ENCODE data around the gene MANEA. TPM values are rescaled to one million over a fixed set of nuclear protein-coding genes. Genes with fewer than 3 reads are reported as not detected.

Gene MANEA
- total RNA-seq, 2 donors from 2014 or later, result 7.6 to 13.3 TPM

- no peaks in the 10 kb centered on the region for H3K9me3 ChIP-seq
- DNase-seq (ENCODE audit: low spot score) (no peak), ATAC-seq (ENCODE audit: insufficient number of reproducible peaks, low FRiP score, low read depth) (no peak)
- no peaks in the 10 kb centered on the region for H3K27me3 ChIP-seq (replicated peaks; ENCODE audit: insufficient read depth)
- TF ChIP-seq CTCF (IDR thresholded peaks at IDR 0.05), result no peak
- peak overlapping the region in 1 of 2 donors; percentile 10 for H3K27ac ChIP-seq
- no peaks in the 10 kb centered on the region for H3K36me3 ChIP-seq
- no peak overlapping the region for H3K4me3 ChIP-seq
- peaks cover 0 to 22% of the 10 kb centered on the region in 2 donors for H3K4me1 ChIP-seq (ENCODE audit: control insufficient read depth in 1 of 2, low read depth in 2 of 2)
Observed at GRCh38 chr6:95544517-95545225, 32.7 kb upstream of the MANEA start.

GRCh38 chr6:95545226-95545625, 32.1 kb upstream of the MANEA start:
- Histone ChIP-seq H3K27me3 (replicated peaks; ENCODE audit: insufficient read depth) (no peaks in the 10 kb centered on the region), H3K36me3 (no peaks in the 10 kb centered on the region), H3K4me3 (no peak overlapping the region), H3K4me1 (ENCODE audit: control insufficient read depth in 1 of 2, low read depth in 2 of 2) (peaks cover 0 to 22% of the 10 kb centered on the region in 2 donors), H3K9me3 (no peaks in the 10 kb centered on the region), H3K27ac (peak overlapping the region in 1 of 2 donors; percentile 10)
- TF ChIP-seq CTCF (IDR thresholded peaks at IDR 0.05), result no peak
- ATAC-seq (ENCODE audit: insufficient number of reproducible peaks, low FRiP score, low read depth) (no peak), DNase-seq (ENCODE audit: low spot score) (no peak)

GRCh38 chr6:95545686-95546085, 31.6 kb upstream of the MANEA start:
- no peak overlapping the region for H3K4me3 ChIP-seq
- TF ChIP-seq CTCF (IDR thresholded peaks at IDR 0.05), result no peak
- H3K4me1 ChIP-seq (ENCODE audit: control insufficient read depth in 1 of 2, low read depth in 2 of 2), result peaks cover 0 to 22% of the 10 kb centered on the region in 2 donors
- H3K9me3 ChIP-seq, result no peaks in the 10 kb centered on the region
- DNase-seq (ENCODE audit: low spot score) (no peak), ATAC-seq (ENCODE audit: insufficient number of reproducible peaks, low FRiP score, low read depth) (no peak)
- H3K36me3 ChIP-seq, result no peaks in the 10 kb centered on the region
- H3K27ac ChIP-seq, result no peak overlapping the region
- no peaks in the 10 kb centered on the region for H3K27me3 ChIP-seq (replicated peaks; ENCODE audit: insufficient read depth)

GRCh38 chr6:95546148-95546547, 31.2 kb upstream of the MANEA start:
- Histone ChIP-seq H3K27ac (no peak overlapping the region), H3K27me3 (replicated peaks; ENCODE audit: insufficient read depth) (no peaks in the 10 kb centered on the region), H3K4me3 (no peak overlapping the region), H3K4me1 (ENCODE audit: control insufficient read depth in 1 of 2, low read depth in 2 of 2) (peaks cover 0 to 22% of the 10 kb centered on the region in 2 donors), H3K36me3 (no peaks in the 10 kb centered on the region), H3K9me3 (no peaks in the 10 kb centered on the region)
- TF ChIP-seq CTCF (IDR thresholded peaks at IDR 0.05), result no peak
- no peak for ATAC-seq (ENCODE audit: insufficient number of reproducible peaks, low FRiP score, low read depth)
- no peak for DNase-seq (ENCODE audit: low spot score)

GRCh38 chr6:95547043-95547442, 30.3 kb upstream of the MANEA start:
- no peak for DNase-seq (ENCODE audit: low spot score)
- Histone ChIP-seq H3K27ac (no peak overlapping the region), H3K36me3 (no peaks in the 10 kb centered on the region), H3K9me3 (no peaks in the 10 kb centered on the region), H3K4me1 (ENCODE audit: control insufficient read depth in 1 of 2, low read depth in 2 of 2) (peaks cover 0 to 22% of the 10 kb centered on the region in 2 donors), H3K27me3 (replicated peaks; ENCODE audit: insufficient read depth) (no peaks in the 10 kb centered on the region), H3K4me3 (no peak overlapping the region)
- no peak for ATAC-seq (ENCODE audit: insufficient number of reproducible peaks, low FRiP score, low read depth)
- no peak for TF ChIP-seq CTCF (IDR thresholded peaks at IDR 0.05)

Measured in thoracic aorta (tissue), 2 donors.